Brain microvascular endothelial cell (primary cell): Measurements from ENCODE around the gene AEBP1.

Experiments
- DNase-seq: peaks from one replicate; pipeline ENCODE4 v3.0.0-alpha.2; 2020
- H3K27ac ChIP-seq: fragments of 250-450 bp; sonication (Bioruptor Pico); 2 replicates; pipeline ENCODE4 v1.5.1; 2020; ENCODE audit warnings: mild to moderate bottlenecking, moderate library complexity
- H3K27me3 ChIP-seq: fragments of 250-450 bp; sonication (Bioruptor Pico); replicated peaks from 2 replicates; pipeline ENCODE4 v1.5.1; 2020; ENCODE audit warnings: mild to moderate bottlenecking
- H3K36me3 ChIP-seq: fragments of 250-450 bp; sonication (Bioruptor Pico); replicated peaks from 2 replicates; pipeline ENCODE4 v1.5.1; 2020; ENCODE audit warnings: mild to moderate bottlenecking
- H3K4me3 ChIP-seq: 2 replicates; pipeline ENCODE4 v1.5.1; 2011; ENCODE audit warnings: low read depth, mild to moderate bottlenecking, control low read depth, low read length, moderate library complexity
- in situ Hi-C: cut with HindIII; loops from 2 replicates; pipeline ENCODE4 v1.10.0; 2017; ENCODE audit warnings: low sequenced_read_pairs, low pct_ligation_motif_present
- TF ChIP-seq, protein P1 (sequence below): IDR thresholded peaks from 2 replicates; pipeline ENCODE4 v1.5.1; 2011; ENCODE audit warnings: low read depth, mild to moderate bottlenecking, moderate library complexity, low read length, control low read depth, inconsistent platforms; ENCODE audit errors: missing control alignments

AEBP1 gene

DNA sequence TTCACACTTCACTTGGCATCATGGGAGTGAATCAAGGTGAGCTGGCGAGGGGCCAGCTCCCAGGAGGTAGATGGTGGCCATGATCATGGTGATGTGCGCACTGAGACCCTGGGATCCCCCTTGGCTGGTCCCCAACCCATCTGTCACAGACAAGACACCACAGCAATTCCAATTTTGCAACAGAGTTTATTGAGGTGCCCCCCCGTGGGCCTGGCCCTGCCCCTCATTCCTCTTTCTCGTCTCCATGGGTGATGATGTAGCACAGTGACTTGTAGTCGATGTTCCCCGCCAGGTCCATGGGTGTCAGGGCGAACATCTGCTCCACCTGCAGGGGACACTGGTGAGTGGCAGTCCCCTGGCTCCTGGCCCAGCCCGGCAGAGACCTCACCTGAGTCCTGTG, 34.6 kb downstream of the AEBP1 start:
- no peak for DNase-seq
- in situ Hi-C loops, result no loop called here
- TF ChIP-seq, protein P1, sequence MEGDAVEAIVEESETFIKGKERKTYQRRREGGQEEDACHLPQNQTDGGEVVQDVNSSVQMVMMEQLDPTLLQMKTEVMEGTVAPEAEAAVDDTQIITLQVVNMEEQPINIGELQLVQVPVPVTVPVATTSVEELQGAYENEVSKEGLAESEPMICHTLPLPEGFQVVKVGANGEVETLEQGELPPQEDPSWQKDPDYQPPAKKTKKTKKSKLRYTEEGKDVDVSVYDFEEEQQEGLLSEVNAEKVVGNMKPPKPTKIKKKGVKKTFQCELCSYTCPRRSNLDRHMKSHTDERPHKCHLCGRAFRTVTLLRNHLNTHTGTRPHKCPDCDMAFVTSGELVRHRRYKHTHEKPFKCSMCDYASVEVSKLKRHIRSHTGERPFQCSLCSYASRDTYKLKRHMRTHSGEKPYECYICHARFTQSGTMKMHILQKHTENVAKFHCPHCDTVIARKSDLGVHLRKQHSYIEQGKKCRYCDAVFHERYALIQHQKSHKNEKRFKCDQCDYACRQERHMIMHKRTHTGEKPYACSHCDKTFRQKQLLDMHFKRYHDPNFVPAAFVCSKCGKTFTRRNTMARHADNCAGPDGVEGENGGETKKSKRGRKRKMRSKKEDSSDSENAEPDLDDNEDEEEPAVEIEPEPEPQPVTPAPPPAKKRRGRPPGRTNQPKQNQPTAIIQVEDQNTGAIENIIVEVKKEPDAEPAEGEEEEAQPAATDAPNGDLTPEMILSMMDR, result no peak
- Histone ChIP-seq H3K36me3 (no peaks in the 10 kb centered on the region), H3K27me3 (no peaks in the 10 kb centered on the region), H3K4me3 (no peak overlapping the region), H3K27ac (no peak overlapping the region)

DNA sequence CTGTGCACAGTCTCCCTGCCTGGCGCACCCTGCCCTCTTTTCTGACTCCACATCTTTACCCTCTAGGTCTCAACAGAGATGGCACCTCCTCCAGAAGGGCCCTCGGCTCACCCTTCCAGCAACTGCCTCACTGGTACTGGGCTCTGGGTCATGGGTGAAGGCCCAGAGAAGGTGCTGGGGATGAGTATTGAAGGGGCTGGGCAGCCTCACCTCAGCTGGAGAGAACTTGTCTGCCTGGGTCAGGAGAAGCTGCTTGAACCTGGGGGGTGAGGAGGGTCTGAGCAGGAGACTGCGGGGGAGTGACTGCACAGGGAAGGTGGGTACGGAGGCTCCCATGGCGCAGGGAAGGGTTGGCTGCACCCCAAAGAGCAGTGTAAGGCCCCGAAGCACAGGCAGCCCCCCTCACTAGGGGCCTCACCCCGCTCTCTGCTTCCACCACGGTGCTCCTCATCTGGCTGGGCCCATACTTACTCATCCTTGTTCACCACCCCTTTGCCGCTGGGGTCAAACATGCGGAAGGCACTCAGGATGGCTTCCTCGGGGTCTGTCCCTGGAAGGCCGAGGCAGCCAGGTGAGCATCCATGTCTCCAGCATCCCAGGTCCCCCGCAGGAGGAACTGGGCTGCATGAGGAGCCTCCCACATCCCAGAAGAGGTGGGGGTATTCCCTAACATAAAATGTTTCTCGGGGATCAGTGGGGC, 35.3 kb downstream of the AEBP1 start:
- no peaks in the 10 kb centered on the region for H3K27me3 ChIP-seq
- TF ChIP-seq, protein P1, result no peak
- DNase-seq, result no peak
- in situ Hi-C loops, result no loop called here
- no peak overlapping the region for H3K27ac ChIP-seq
- no peak overlapping the region for H3K4me3 ChIP-seq
- no peaks in the 10 kb centered on the region for H3K36me3 ChIP-seq

DNA sequence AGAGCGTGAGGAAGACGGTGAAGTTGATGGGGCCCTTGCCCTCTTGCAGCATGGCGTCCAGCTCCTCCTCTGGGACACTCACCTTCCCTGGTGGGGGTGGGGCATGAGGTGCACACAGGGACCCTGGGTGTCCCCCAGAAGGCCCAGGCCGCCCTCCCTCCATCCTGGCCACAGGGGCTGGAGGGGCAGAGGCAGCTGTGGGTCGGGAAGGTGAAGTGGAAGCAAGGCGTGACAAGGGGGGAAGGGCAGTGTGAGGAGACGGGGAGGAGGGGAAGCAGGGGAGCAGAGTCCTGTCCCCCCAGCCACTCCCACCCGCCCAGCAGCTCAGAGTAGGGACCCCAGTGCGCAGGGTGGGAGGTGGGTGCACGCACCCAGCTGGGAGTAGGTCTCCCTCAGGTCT, 36.2 kb downstream of the AEBP1 start:
- in situ Hi-C loops, result no loop called here
- H3K27me3 ChIP-seq, result no peaks in the 10 kb centered on the region
- TF ChIP-seq, protein P1, result no peak
- H3K27ac ChIP-seq, result no peak overlapping the region
- no peaks in the 10 kb centered on the region for H3K36me3 ChIP-seq
- no peak overlapping the region for H3K4me3 ChIP-seq
- no peak for DNase-seq

DNA sequence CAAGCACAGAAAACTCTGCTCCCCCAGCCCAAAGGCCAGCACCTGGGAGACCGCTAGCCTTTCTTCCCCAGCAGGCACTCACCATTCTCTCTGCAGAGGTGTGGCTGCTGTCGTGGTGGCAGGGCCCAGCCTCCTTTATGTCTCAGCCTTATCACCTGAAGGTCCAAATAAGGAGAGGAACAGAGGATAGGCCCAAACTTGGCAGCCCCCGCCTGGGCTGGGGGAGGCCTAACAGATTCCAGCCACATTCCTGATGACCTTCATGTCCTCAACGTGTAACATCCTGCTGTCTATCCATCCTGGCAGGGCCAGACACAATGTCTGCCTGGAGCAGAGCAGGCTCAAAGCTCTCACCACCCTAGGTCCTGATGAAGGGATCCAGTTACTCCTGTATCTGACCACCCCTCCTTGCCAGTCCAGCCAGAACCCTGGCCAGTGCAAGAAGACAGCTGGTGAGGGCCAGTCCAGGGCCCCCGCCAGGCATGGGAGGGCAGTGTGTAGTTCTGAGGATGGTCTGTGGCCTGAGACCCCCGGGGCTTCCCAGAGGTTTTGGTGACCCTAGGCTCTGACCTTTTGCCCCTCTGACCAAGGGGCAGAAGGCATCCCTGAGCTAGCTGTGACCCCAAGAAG, 37.2 kb downstream of the AEBP1 start, which contains the start of gene MYL7:
TSS of gene MYL7 (minus strand) at position 112 of the 630 bp plus-strand sequence. CDS start at position 85, 27 bp downstream.
- TF ChIP-seq, protein P1, result no peak
- no peak for DNase-seq
- H3K36me3 ChIP-seq, result no peaks in the 10 kb centered on the region
- in situ Hi-C loops, result no loop called here
- H3K27me3 ChIP-seq, result no peaks in the 10 kb centered on the region
- no peak within 1 kb of the TSS for H3K27ac ChIP-seq
- no peak within 1 kb of the TSS for H3K4me3 ChIP-seq

DNA sequence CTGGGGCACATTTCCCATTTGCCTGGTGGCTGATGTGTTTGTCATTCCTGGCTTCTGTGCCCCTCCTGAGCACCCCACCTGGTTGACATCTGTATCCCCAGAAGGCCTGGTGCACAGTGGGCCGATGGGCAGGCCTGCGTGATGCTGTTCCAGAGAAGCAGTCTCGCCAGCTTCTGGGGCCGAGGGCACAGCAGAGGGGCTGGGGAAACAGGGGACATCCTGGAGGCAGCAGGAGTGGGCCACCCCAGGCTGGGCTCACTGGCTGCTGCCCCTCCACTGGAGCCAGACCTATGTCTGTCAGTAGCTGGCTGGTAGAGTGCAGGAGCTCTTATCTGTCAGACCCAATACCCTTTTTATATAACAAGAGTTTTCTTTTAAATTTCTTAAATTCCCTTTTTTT, 37.9 kb downstream of the AEBP1 start:
- in situ Hi-C loops, result no loop called here
- TF ChIP-seq, protein P1, result no peak
- Histone ChIP-seq H3K36me3 (no peaks in the 10 kb centered on the region), H3K4me3 (no peak overlapping the region), H3K27me3 (no peaks in the 10 kb centered on the region), H3K27ac (no peak overlapping the region)
- no peak for DNase-seq
